Measurements from ENCODE around the gene LLGL1. TPM values are rescaled to one million over a fixed set of nuclear protein-coding genes. Genes with fewer than 3 reads are reported as not detected.

The LLGL1 gene
- total RNA-seq, 2 donors from 2014 or later = 14.6 to 16.2 TPM

- peaks cover 4% of the 10 kb centered on the region for H3K4me1 Mint-ChIP-seq
- ATAC-seq = no peak
- no peak for DNase-seq
- no peaks in the 10 kb centered on the region for H3K9me3 ChIP-seq (ENCODE audit: control insufficient read depth, low read length, poor library complexity, severe bottlenecking)
- no peak overlapping the region for H3K4me3 Mint-ChIP-seq
- H3K27ac Mint-ChIP-seq = no peak overlapping the region
- H3K27me3 Mint-ChIP-seq = no peaks in the 10 kb centered on the region
- H3K36me3 Mint-ChIP-seq (ENCODE audit: low read depth) = peaks cover 2% of the 10 kb centered on the region
These were observed 66.5 kb downstream of the LLGL1 start for GRCh38 chr17:18291718-18292540.

Other genes starting within 250 kb of the LLGL1 start
- gene ATPAF2, start 186.5 kb upstream of the LLGL1 start, total RNA-seq = 10 to 100 TPM; 24.3 to 26.7 TPM
- 1 to 10 TPM; 6.7 to 7.8 TPM for gene GID4, start 186.2 kb upstream of the LLGL1 start, total RNA-seq
- 10 to 100 TPM; 43.6 to 52.3 TPM for gene DRG2, start 137.7 kb upstream of the LLGL1 start, total RNA-seq
- gene MYO15A, start 116.9 kb upstream of the LLGL1 start, total RNA-seq = 1 to 10 TPM in 1 of 2 donors, under 1 TPM in 1; 0.65 to 1.4 TPM
- gene ALKBH5, start 41.8 kb upstream of the LLGL1 start, total RNA-seq = 100 to 1,000 TPM; 100 to 104 TPM
- 100 to 1,000 TPM; 276 to 284 TPM for gene FLII, start 33.1 kb downstream of the LLGL1 start, total RNA-seq
- 10 to 100 TPM in 1 of 2 donors, 1 to 10 TPM in 1; 6.1 to 10.2 TPM for gene MIEF2, start 35.0 kb downstream of the LLGL1 start, total RNA-seq
- 10 to 100 TPM; 31.8 to 38.4 TPM for gene TOP3A, start 89.4 kb downstream of the LLGL1 start, total RNA-seq
- 10 to 100 TPM; 37.9 to 51.6 TPM for gene SMCR8, start 89.7 kb downstream of the LLGL1 start, total RNA-seq
- gene SHMT1, start 137.9 kb downstream of the LLGL1 start, total RNA-seq = 10 to 100 TPM in 1 of 2 donors, 1 to 10 TPM in 1; 9.8 to 14.0 TPM
- not detected for gene EVPLL, start 152.1 kb downstream of the LLGL1 start, total RNA-seq